Activated CD8-positive, alpha-beta T cell treated with anti-CD3 and anti-CD28 coated beads for 36 hours (primary cell): ENCODE data around the gene SETD9. TPM values are rescaled to one million over a fixed set of nuclear protein-coding genes. Genes with fewer than 3 reads are reported as not detected.

Experiments used
- ATAC-seq: fragments of 200-7000 bp; cut with Tn5 transposase; one replicate; pipeline ENCODE4 v1.10.0; 2021; ENCODE audit warnings: mild to moderate bottlenecking, moderate library complexity
- CTCF ChIA-PET: fragments of 350-600 bp; sonication (Branson Sonifier 250); formaldehyde crosslinking; loops from one replicate; lab custom pipeline; 2021; ENCODE audit warnings: antibody characterized with exemption; lab: Charles Lee
- POLR2A ChIA-PET: fragments of 350-600 bp; sonication (Branson Sonifier 250); formaldehyde crosslinking; loops from one replicate; lab custom pipeline; 2021; ENCODE audit warnings: antibody characterized with exemption; lab: Charles Lee
- DNase-seq: peaks from one replicate; pipeline ENCODE4 v3.0.0-alpha.2; 2020
- H3K27ac Mint-ChIP-seq: one replicate; pipeline ENCODE4 v1.8.0; 2021; ENCODE audit warnings: mild to moderate bottlenecking, mixed read lengths
- H3K27me3 Mint-ChIP-seq: one replicate; pipeline ENCODE4 v1.8.0; 2021; ENCODE audit warnings: mixed read lengths
- H3K36me3 Mint-ChIP-seq: one replicate; pipeline ENCODE4 v1.8.0; 2021; ENCODE audit warnings: low read depth, mixed read lengths
- H3K4me1 Mint-ChIP-seq: one replicate; pipeline ENCODE4 v1.8.0; 2021; ENCODE audit warnings: low read depth, mixed read lengths
- H3K4me3 Mint-ChIP-seq: one replicate; pipeline ENCODE4 v1.8.0; 2021; ENCODE audit warnings: mild to moderate bottlenecking, moderate library complexity, mixed read lengths
- H3K9me3 Mint-ChIP-seq: one replicate; pipeline ENCODE4 v1.8.0; 2021; ENCODE audit warnings: mixed read lengths
- CTCF ChIP-seq: fragments of 200-600 bp; IDR thresholded peaks from one replicate; pipeline ENCODE4 v1.8.0; 2022; ENCODE audit warnings: antibody characterized with exemption, mild to moderate bottlenecking
- intact Hi-C: fragments of 100-400 bp; cut with micrococcal nuclease; formaldehyde crosslinking; loops from one replicate; pipeline ENCODE4 v1.10.0; 2022
- total RNA-seq, 2 experiments: library from RNA; stranded (reverse); gene quantifications; one replicate each; pipeline ENCODE4 v1.2.3, GENCODE V29; 2021

The SETD9 gene
- total RNA-seq, 2 experiments from 2014 or later: 8.1 to 9.3 TPM

GRCh38 chr5:56954262-56954661 lies 44.9 kb downstream of the SETD9 start:
- Mint-ChIP-seq H3K4me3 (no peak overlapping the region), H3K4me1 (peaks cover 18% of the 10 kb centered on the region), H3K9me3 (no peaks in the 10 kb centered on the region), H3K36me3 (no peaks in the 10 kb centered on the region), H3K27ac (no peak overlapping the region), H3K27me3 (peaks cover 26% of the 10 kb centered on the region)
- no peak for TF ChIP-seq CTCF
- intact Hi-C loops: no loop called here
- no peak for ATAC-seq
- DNase-seq: no peak
- ChIA-PET POLR2A (interaction anchor here (2.1 kb wide), 1 partner anchor 44 kb away, joined by 5 read pairs; no protein-coding TSS in a partner anchor), CTCF (interaction anchor here (0.8 to 2.0 kb wide), 4 partner anchors 54 to 207 kb away, joined by 3 to 8 read pairs (median 4); no protein-coding TSS in a partner anchor)

GRCh38 chr5:56958595-56958994 lies 49.2 kb downstream of the SETD9 start:
- POLR2A ChIA-PET: no interaction called here
- Mint-ChIP-seq H3K27ac (no peak overlapping the region), H3K27me3 (peaks cover 33% of the 10 kb centered on the region), H3K9me3 (no peaks in the 10 kb centered on the region), H3K4me3 (no peak overlapping the region), H3K36me3 (no peaks in the 10 kb centered on the region), H3K4me1 (no peaks in the 10 kb centered on the region)
- intact Hi-C loops: no loop called here
- CTCF ChIA-PET: no interaction called here
- ATAC-seq: no peak
- no peak for DNase-seq
- no peak for TF ChIP-seq CTCF

DNA sequence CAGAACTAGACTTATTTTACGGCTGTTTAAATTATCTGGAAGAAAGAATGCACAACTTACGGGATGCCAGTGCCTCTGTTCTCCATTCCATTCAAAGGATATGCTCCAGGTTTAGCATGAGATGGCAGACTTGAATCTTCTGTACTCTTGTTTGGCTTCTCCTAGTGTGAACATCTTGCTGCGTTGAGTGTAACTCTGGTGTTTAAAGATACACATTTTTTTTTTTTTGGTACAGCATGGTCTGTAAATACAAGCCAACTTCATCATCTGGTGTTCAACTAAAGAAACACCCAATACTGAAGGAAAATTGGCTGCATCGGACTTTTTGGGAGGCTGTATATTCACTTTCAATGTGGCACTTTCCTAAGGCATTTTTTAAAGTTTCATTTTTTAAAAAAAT lies 49.9 kb downstream of the SETD9 start:
- H3K36me3 Mint-ChIP-seq: no peaks in the 10 kb centered on the region
- CTCF ChIA-PET: no interaction called here

GRCh38 chr5:56961746-56962145 lies 52.4 kb downstream of the SETD9 start:
- Mint-ChIP-seq H3K4me3 (no peak overlapping the region), H3K9me3 (no peaks in the 10 kb centered on the region), H3K36me3 (no peaks in the 10 kb centered on the region), H3K4me1 (no peaks in the 10 kb centered on the region), H3K27ac (no peak overlapping the region), H3K27me3 (peaks cover 24% of the 10 kb centered on the region)
- ChIA-PET POLR2A (interaction anchor here (1.2 kb wide), 1 partner anchor 11 kb away, joined by 3 read pairs; no protein-coding TSS in a partner anchor), CTCF (interaction anchor here (1.1 to 1.5 kb wide), 2 partner anchors 15 to 61 kb away, joined by 3 read pairs; no protein-coding TSS in a partner anchor)
- intact Hi-C loops: no loop called here
- ATAC-seq: no peak
- no peak for DNase-seq
- TF ChIP-seq CTCF: no peak

More for the DNA sequence above, 49.9 kb downstream of the SETD9 start:
- ATAC-seq (no peak), DNase-seq (no peak)
- Mint-ChIP-seq H3K27me3 (peaks cover 29% of the 10 kb centered on the region), H3K4me3 (no peak overlapping the region), H3K9me3 (no peaks in the 10 kb centered on the region), H3K4me1 (no peaks in the 10 kb centered on the region), H3K27ac (no peak overlapping the region)
- POLR2A ChIA-PET: no interaction called here
- intact Hi-C loops: no loop called here
- no peak for TF ChIP-seq CTCF

- Mint-ChIP-seq H3K4me1 (no peaks in the 10 kb centered on the region), H3K36me3 (no peaks in the 10 kb centered on the region), H3K27me3 (peaks cover 24% of the 10 kb centered on the region), H3K4me3 (no peak overlapping the region), H3K9me3 (no peaks in the 10 kb centered on the region), H3K27ac (no peak overlapping the region)
- ChIA-PET POLR2A (interaction anchor here (1.2 kb wide), 1 partner anchor 12 kb away, joined by 3 read pairs; no protein-coding TSS in a partner anchor), CTCF (interaction anchor here (1.1 to 1.5 kb wide), 2 partner anchors 14 to 61 kb away, joined by 3 read pairs; no protein-coding TSS in a partner anchor)
- no peak for ATAC-seq
- no peak for TF ChIP-seq CTCF
- intact Hi-C loops: no loop called here
- DNase-seq: no peak
Observed at GRCh38 chr5:56962286-56962685, 52.9 kb downstream of the SETD9 start.
